Muscle layer of duodenum (tissue), 2 donors: ENCODE data around the gene GARIN5A.

ENCODE experiments used
- H3K27ac ChIP-seq: one replicate; pipeline ENCODE4 v1.7.0; 2013; ENCODE audit warnings: mild to moderate bottlenecking, low read length
- H3K27me3 ChIP-seq: one replicate; pipeline ENCODE4 v1.7.0; 2013; ENCODE audit warnings: low read depth, mild to moderate bottlenecking, control low read depth, low read length
- H3K36me3 ChIP-seq, 2 donors: one replicate each; pipeline ENCODE4 v1.7.0; 2013; ENCODE audit warnings: low read length in 2 of 2, control low read depth in 1 of 2, mild to moderate bottlenecking in 1 of 2; ENCODE audit not compliant: insufficient read depth in 2 of 2, control insufficient read depth in 1 of 2
- H3K4me1 ChIP-seq, 2 donors: one replicate each; pipeline ENCODE4 v1.7.0; 2013; ENCODE audit warnings: low read length in 2 of 2, mild to moderate bottlenecking in 2 of 2, control low read depth in 1 of 2, moderate library complexity in 1 of 2; ENCODE audit not compliant: insufficient read depth in 2 of 2, control insufficient read depth in 1 of 2
- H3K4me3 ChIP-seq, 2 donors: one replicate each; pipeline ENCODE4 v1.7.0; 2013; ENCODE audit warnings: low read length in 2 of 2, low read depth in 1 of 2, mild to moderate bottlenecking in 1 of 2
- H3K9me3 ChIP-seq, 2 donors: one replicate each; pipeline ENCODE4 v1.7.0; 2013; ENCODE audit warnings: low read length in 2 of 2, control low read depth in 1 of 2, mild to moderate bottlenecking in 1 of 2; ENCODE audit not compliant: control insufficient read depth in 1 of 2
- donor health status: healthy.

Gene GARIN5A

DNA sequence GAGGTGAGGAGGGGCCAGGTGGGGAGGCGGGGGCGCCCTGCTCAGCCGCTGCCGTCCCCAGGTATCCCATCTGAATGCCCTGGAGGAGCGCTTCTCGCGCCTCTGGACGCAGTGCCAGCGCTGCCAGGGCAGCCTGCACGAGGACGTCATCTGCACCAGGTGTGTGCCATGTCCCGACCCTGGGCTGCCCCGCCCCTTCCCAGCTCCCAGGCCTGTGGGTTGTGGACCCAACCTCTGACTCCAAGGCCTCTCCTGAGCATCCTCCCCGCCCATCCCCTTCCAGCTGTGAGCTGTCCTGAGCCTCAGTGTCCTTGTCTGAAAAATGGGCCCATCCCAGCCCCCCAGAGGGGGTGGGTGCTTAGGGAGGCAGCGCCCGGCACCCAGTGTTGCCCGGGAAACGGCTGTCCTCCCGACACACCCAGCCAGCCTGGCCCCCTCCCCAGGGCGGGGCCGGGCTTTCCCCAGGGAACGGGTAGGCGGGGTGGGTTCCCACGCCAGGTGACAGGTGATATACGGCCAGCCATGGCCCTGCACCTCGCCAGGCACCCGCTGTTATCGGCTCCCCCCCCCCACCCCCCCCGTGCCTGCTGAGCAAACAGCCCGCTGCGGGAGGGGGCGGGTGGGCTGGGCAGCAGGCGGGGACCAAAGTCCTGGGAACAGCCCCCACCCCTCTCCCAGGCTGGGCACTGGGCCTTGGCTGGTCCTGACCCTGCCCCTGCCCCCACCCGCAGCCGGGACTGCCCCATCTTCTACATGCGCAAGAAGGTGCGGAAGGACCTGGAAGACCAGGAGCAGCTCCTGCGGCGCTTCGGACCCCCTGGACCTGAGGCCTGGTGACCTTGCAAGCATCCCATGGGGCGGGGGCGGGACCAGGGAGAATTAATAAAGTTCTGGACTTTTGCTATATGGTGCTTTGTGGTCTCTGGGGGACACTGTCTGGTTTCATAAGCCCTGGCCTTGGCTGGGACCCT is 59.3 kb downstream of the GARIN5A start:
- no peak overlapping the region for H3K4me3 ChIP-seq
- peaks cover 23% of the 10 kb centered on the region for H3K27me3 ChIP-seq

More for the DNA sequence above, 59.3 kb downstream of the GARIN5A start:
- H3K4me1 ChIP-seq: peaks cover 0 to 11% of the 10 kb centered on the region in 2 donors
- H3K9me3 ChIP-seq: no peaks in the 10 kb centered on the region
- H3K36me3 ChIP-seq: no peaks in the 10 kb centered on the region
- no peak overlapping the region for H3K27ac ChIP-seq
